HG02943 (cell line): ENCODE measurements around the gene CDK11B.
"Not testable (repeated sequence)": the region's sequence is repeated elsewhere in the genome, so short reads cannot be mapped to it uniquely, and the experiment has no call there.

Source experiments
- ATAC-seq: cut with Tn5 transposase; IDR thresholded peaks from one replicate; pipeline ENCODE4 v1.9.1; 2021; ENCODE audit warnings: mild to moderate bottlenecking, low read depth, moderate library complexity; ENCODE audit not compliant: unreplicated experiment

CDK11B gene

GRCh38 chr1:1662830-1663560 lies 4.2 kb upstream of the CDK11B start:
- not testable (repeated sequence) for ATAC-seq

- ATAC-seq, result not testable (repeated sequence)
These were observed 3.6 kb upstream of the CDK11B start for GRCh38 chr1:1662392-1662791.

- not testable (repeated sequence) for ATAC-seq
These were observed 10.5 kb downstream of the CDK11B start for GRCh38 chr1:1648265-1648664.

- ATAC-seq, result not testable (repeated sequence)
These were observed 11.1 kb downstream of the CDK11B start for GRCh38 chr1:1647567-1648241.

- not testable (repeated sequence) for ATAC-seq
These were observed 12.5 kb downstream of the CDK11B start for GRCh38 chr1:1646326-1646725.

GRCh38 chr1:1640711-1641461 lies 17.9 kb downstream of the CDK11B start:
- ATAC-seq, result not testable (repeated sequence)

GRCh38 chr1:1640081-1640480 lies 18.7 kb downstream of the CDK11B start:
- not testable (repeated sequence) for ATAC-seq

- not testable (repeated sequence) for ATAC-seq
These were observed 19.4 kb downstream of the CDK11B start for GRCh38 chr1:1639368-1639767.

- ATAC-seq, result not testable (repeated sequence)
These were observed 20.3 kb downstream of the CDK11B start for GRCh38 chr1:1638528-1638927.

GRCh38 chr1:1637479-1637875 lies 21.3 kb downstream of the CDK11B start:
- ATAC-seq, result not testable (repeated sequence)

- ATAC-seq, result not testable (repeated sequence)
These were observed 22.0 kb downstream of the CDK11B start for GRCh38 chr1:1636621-1637478.

- ATAC-seq, result not testable (repeated sequence)
These were observed 24.2 kb downstream of the CDK11B start for GRCh38 chr1:1634613-1635012.

GRCh38 chr1:1633409-1633808 lies 25.4 kb downstream of the CDK11B start:
- ATAC-seq, result not testable (repeated sequence)

GRCh38 chr1:1631782-1632420 lies 26.9 kb downstream of the CDK11B start, which contains the start of gene MMP23B:
MMP23B (plus strand) TSS chr1:1632173; CDS start chr1:1632219, 46 bp downstream.
- no peak for ATAC-seq

GRCh38 chr1:1630965-1631781 lies 27.6 kb downstream of the CDK11B start:
- ATAC-seq, result no peak

GRCh38 chr1:1630191-1630964 lies 28.4 kb downstream of the CDK11B start:
- no peak for ATAC-seq

GRCh38 chr1:1629430-1630190 lies 29.2 kb downstream of the CDK11B start:
- ATAC-seq, result no peak
